CD4-positive, alpha-beta T cell treated with Interferon gamma for 1 hour (primary cell): ENCODE measurements around the gene STS.

Source experiments
- DNase-seq: peaks from one replicate; pipeline ENCODE4 v3.0.0-alpha.2; 2020

STS gene

GRCh38 chrX:7184816-7185215 is 37.3 kb downstream of the STS start:
- DNase-seq = no peak

GRCh38 chrX:7188672-7189071 is 41.2 kb downstream of the STS start:
- DNase-seq = no peak

GRCh38 chrX:7190157-7190556 is 42.6 kb downstream of the STS start:
- no peak for DNase-seq

DNA sequence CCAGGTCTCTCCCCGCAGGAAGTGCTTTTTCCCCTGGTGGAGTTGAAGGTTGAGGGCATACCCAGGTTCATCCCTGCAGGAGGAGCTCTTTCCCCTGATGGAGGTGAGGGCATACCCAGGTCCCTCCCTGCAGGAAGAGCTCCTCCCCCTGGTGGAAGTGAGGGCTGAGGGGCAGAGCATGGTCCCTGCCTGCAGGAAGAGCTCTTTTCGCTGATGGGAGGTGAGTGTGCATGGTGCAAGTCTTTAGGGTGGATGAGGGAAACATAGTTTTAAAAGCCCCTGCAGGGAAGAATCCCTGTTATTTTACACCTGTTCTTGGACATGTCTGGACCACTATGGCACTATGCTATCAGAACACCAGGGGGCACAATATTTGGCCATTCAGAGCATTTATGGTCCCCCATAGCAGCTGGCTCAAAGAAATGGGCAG is 44.2 kb downstream of the STS start:
- no peak for DNase-seq

- no peak for DNase-seq
Measured at GRCh38 chrX:7192871-7193270, 45.4 kb downstream of the STS start.

- DNase-seq = no peak
Measured at GRCh38 chrX:7194606-7195005, 47.1 kb downstream of the STS start.
